ENCODE results near the gene KCNMB4.
"Not testable (repeated sequence)": the region's sequence is repeated elsewhere in the genome, so short reads cannot be mapped to it uniquely, and the experiment has no call there.

Gene KCNMB4

GRCh38 chr12:70383886-70384285, 17.8 kb downstream of the KCNMB4 start:
- DNase-seq, result no peak
- H3K27ac Mint-ChIP-seq, result no peak overlapping the region
- peaks cover 41% of the 10 kb centered on the region for H3K9me3 Mint-ChIP-seq
- TF ChIP-seq, protein P1, sequence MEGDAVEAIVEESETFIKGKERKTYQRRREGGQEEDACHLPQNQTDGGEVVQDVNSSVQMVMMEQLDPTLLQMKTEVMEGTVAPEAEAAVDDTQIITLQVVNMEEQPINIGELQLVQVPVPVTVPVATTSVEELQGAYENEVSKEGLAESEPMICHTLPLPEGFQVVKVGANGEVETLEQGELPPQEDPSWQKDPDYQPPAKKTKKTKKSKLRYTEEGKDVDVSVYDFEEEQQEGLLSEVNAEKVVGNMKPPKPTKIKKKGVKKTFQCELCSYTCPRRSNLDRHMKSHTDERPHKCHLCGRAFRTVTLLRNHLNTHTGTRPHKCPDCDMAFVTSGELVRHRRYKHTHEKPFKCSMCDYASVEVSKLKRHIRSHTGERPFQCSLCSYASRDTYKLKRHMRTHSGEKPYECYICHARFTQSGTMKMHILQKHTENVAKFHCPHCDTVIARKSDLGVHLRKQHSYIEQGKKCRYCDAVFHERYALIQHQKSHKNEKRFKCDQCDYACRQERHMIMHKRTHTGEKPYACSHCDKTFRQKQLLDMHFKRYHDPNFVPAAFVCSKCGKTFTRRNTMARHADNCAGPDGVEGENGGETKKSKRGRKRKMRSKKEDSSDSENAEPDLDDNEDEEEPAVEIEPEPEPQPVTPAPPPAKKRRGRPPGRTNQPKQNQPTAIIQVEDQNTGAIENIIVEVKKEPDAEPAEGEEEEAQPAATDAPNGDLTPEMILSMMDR (IDR thresholded peaks at IDR 0.05), result no peak
- H3K36me3 Mint-ChIP-seq (ENCODE audit: low read depth), result peaks cover 43% of the 10 kb centered on the region
- no peaks in the 10 kb centered on the region for H3K27me3 Mint-ChIP-seq (ENCODE audit: low read depth, poor library complexity)
- no peaks in the 10 kb centered on the region for H3K4me1 Mint-ChIP-seq
- no peak overlapping the region for H3K4me3 Mint-ChIP-seq

DNA sequence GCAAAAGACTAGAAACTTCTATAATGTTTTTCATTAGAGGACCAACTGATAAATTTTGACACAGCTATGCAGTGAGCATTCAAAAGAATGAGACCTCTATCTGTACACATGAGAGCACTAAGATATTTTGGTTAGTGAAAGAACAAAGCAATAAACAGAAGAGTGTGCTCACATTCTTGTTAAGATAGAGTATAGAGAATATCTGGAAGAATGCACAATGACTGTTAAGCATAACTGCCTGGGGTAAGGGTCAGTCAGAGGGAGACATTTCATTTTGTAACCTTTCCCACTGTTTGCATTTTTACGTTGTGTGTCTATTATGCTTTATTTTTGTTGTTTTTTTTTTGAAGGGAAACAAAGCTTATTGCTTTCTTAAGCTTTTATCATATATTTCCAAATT, 20.7 kb downstream of the KCNMB4 start:
- no peak overlapping the region for H3K27ac Mint-ChIP-seq
- peaks cover 32% of the 10 kb centered on the region for H3K9me3 Mint-ChIP-seq
- DNase-seq, result no peak
- H3K27me3 Mint-ChIP-seq (ENCODE audit: low read depth, poor library complexity), result no peaks in the 10 kb centered on the region
- TF ChIP-seq, protein P1 (IDR thresholded peaks at IDR 0.05), result no peak
- H3K36me3 Mint-ChIP-seq (ENCODE audit: low read depth), result peaks cover 28% of the 10 kb centered on the region
- H3K4me1 Mint-ChIP-seq, result no peaks in the 10 kb centered on the region
- H3K4me3 Mint-ChIP-seq, result no peak overlapping the region

DNA sequence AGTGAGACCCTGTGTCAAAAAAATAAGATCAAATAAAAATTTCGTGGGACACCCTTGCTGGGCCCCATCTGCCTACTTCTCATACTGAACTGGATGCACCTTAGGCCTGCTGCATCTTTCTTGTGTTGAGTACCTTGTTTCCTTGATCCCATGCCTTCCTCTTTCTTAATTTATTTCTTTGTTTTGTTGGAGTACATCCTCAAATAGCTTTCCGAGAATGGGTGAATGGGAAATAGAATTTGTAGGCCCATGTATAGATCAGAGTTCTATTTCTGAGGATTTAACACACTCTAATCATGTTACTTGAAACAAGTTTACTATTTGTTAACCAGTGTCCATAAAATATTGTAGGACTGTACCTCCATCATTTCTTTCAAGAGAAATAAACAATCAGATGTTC, 23.6 kb downstream of the KCNMB4 start:
- H3K9me3 Mint-ChIP-seq, result peaks cover 28% of the 10 kb centered on the region
- TF ChIP-seq, protein P1 (IDR thresholded peaks at IDR 0.05), result no peak

GRCh38 chr12:70392631-70393030, 26.5 kb downstream of the KCNMB4 start:
- DNase-seq; H3K4me3 Mint-ChIP-seq; H3K27ac Mint-ChIP-seq; H3K27me3 Mint-ChIP-seq (ENCODE audit: low read depth, poor library complexity); H3K4me1 Mint-ChIP-seq: not testable (repeated sequence)
- Mint-ChIP-seq H3K9me3 (peaks cover 28% of the 10 kb centered on the region), H3K36me3 (ENCODE audit: low read depth) (peaks cover 22% of the 10 kb centered on the region)

More for the DNA sequence above, 23.6 kb downstream of the KCNMB4 start:
- DNase-seq, result no peak
- Mint-ChIP-seq H3K27me3 (ENCODE audit: low read depth, poor library complexity) (no peaks in the 10 kb centered on the region), H3K27ac (no peak overlapping the region), H3K36me3 (ENCODE audit: low read depth) (peaks cover 22% of the 10 kb centered on the region), H3K4me1 (no peaks in the 10 kb centered on the region), H3K4me3 (no peak overlapping the region)

DNA sequence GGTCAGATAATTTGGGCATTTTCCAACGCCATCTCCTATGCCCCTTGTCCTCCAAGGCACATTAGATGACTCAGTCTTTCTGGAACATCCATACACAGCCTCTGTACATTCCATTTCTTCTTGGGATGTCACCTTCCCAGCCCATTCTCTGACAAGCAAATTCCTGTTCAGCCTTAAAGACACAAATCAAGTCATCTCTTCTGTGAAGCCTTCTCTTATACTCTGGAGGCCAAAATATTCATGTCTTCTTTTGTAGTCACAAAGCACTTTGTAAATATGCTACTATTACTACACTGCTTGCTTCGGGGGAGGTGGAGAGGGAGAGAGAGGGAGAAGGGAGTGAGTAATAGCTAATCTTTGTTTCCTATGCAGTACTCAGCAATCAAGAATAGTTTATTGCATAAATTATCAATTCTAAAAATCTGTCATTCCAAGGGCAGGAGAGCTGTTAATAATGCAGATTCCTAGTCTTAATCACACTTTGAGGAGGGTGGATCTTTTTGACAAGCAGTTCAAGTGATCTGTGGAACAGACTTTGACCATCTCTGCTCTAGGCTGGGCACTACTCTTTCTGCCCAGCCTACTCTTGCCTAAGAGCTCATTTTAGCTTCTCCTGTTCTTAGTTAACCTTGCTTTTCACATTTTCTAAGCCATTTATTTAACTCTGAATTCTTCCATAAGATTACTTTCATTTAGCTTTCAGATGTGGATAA, 27.9 kb downstream of the KCNMB4 start:
- peaks cover 16% of the 10 kb centered on the region for H3K36me3 Mint-ChIP-seq (ENCODE audit: low read depth)
- no peak for DNase-seq
- no peak overlapping the region for H3K4me3 Mint-ChIP-seq
- H3K4me1 Mint-ChIP-seq, result no peaks in the 10 kb centered on the region
- H3K9me3 Mint-ChIP-seq, result peaks cover 16% of the 10 kb centered on the region
- TF ChIP-seq, protein P1 (IDR thresholded peaks at IDR 0.05), result no peak
- H3K27me3 Mint-ChIP-seq (ENCODE audit: low read depth, poor library complexity), result no peaks in the 10 kb centered on the region
- H3K27ac Mint-ChIP-seq, result no peak overlapping the region

DNA sequence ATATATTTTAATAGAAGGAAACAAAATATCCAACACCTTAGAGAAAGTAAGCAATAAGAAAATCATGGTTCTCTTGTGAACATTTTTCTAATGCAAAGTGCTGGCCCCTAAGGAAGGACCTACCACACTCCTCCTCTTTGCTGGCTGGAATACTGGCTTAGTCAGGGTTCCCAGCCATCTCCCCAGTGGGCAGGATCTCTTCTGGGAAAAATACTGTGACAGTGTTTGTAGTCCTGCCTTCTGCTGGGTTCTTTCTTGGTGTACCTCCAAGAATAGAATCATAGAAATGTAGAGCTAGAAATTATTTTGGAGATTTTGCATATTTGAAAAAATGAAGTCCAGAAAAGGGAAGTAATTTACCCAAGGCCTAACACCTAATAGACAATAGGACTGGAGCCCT, 31.9 kb downstream of the KCNMB4 start:
- Mint-ChIP-seq H3K36me3 (ENCODE audit: low read depth) (peaks cover 40% of the 10 kb centered on the region), H3K4me3 (no peak overlapping the region), H3K4me1 (no peaks in the 10 kb centered on the region), H3K27me3 (ENCODE audit: low read depth, poor library complexity) (no peaks in the 10 kb centered on the region), H3K9me3 (no peaks in the 10 kb centered on the region), H3K27ac (no peak overlapping the region)
- TF ChIP-seq, protein P1 (IDR thresholded peaks at IDR 0.05), result no peak
- DNase-seq, result no peak
